ENCODE measurements around the gene ABLIM3.

The ABLIM3 gene

DNA sequence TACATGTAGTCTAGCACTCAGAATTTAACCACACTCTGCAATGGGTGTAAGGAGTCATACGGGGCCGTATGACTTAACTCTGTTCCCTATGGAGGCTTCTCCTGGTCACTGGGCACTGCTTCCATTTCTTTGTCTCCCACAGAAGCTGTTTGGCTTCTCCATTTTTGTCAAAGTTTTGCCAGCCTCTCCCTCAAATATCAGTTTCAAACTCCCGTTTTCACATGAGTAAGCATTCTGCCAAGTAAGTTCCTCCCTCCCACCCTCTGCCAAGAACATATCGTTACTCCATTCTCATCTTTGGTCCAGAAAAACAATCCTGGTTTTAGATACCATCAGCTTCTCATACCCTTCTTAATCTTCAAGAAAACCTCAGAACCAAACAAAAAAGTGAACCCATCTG, 136.5 kb downstream of the ABLIM3 start:
- TF ChIP-seq, protein P1, sequence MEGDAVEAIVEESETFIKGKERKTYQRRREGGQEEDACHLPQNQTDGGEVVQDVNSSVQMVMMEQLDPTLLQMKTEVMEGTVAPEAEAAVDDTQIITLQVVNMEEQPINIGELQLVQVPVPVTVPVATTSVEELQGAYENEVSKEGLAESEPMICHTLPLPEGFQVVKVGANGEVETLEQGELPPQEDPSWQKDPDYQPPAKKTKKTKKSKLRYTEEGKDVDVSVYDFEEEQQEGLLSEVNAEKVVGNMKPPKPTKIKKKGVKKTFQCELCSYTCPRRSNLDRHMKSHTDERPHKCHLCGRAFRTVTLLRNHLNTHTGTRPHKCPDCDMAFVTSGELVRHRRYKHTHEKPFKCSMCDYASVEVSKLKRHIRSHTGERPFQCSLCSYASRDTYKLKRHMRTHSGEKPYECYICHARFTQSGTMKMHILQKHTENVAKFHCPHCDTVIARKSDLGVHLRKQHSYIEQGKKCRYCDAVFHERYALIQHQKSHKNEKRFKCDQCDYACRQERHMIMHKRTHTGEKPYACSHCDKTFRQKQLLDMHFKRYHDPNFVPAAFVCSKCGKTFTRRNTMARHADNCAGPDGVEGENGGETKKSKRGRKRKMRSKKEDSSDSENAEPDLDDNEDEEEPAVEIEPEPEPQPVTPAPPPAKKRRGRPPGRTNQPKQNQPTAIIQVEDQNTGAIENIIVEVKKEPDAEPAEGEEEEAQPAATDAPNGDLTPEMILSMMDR (IDR thresholded peaks at IDR 0.05) = no peak

DNA sequence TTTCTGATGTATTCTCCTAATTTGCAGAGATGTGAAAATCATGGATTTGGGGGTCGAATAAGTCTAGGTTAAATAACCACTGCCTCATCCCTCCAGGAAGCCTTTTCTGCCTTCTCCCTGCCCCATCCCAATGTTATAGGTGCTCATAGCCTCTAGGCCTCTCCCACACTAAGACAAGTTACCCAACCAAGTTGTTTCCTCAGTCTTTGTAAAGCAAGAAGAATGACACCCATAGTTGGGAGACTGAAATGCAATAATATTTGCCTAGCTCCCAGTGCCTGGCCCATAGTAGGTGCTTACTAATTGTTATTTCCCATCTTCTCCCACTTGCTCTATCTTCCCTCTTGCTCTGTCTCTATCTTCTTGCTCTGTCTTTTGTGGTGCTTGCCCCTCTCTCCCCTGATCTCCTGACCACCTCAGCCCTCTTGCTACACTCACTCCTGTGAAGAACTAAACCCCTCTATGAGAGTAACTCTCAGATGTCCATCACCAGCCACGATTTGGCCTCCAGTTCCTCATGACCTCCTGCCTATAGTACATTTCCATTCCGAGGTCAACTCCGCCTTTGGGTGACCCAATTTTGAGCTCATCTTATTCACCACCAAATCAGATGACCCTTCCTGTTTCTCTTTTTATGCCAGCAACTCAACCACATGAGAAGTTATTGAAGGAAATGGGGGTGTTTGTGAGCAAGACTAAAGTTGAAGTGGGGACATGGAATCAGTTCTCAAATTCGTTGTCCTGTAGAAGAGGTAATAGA, 137.3 kb downstream of the ABLIM3 start:
- TF ChIP-seq, protein P1 (IDR thresholded peaks at IDR 0.05) = no peak

DNA sequence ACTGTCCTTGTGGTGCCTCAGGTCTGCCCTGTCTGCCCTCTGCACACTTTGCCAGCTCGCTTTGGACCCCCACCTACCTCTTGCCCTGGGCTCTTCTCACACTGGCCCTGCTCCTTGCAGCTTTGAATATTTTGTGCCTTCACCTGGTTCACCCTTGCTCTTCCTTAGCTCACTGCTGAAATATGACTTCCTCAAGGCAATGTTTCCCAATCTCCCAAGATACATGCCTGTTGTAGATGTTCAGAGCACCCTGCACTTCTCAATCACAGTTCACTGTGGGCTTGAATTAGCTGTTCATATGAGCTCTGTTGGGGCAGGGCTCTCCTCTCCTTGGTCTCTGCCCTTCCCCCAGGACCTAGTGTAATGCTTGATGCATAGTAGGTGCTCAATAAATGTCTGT, 138.4 kb downstream of the ABLIM3 start:
- TF ChIP-seq, protein P1 (IDR thresholded peaks at IDR 0.05) = no peak

DNA sequence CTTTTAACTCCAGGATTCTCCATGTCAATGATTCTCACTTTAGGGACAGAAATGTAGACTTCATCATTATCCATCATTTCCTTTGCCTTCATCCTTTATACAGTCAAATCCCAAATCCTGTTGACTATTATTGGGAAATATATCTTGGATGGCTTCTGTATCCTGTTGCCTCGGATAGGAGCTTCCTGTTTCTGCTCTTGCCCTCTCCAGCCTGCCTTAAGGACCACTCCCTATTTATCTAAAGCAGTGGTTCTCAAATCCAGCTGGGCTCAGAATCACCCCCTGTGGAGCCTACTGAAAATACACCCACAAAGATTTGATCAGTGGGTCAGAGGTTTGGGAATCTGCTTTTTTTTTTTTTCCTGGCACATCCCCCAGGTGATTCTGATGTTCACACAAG, 138.8 kb downstream of the ABLIM3 start:
- TF ChIP-seq, protein P1 (IDR thresholded peaks at IDR 0.05) = no peak

DNA sequence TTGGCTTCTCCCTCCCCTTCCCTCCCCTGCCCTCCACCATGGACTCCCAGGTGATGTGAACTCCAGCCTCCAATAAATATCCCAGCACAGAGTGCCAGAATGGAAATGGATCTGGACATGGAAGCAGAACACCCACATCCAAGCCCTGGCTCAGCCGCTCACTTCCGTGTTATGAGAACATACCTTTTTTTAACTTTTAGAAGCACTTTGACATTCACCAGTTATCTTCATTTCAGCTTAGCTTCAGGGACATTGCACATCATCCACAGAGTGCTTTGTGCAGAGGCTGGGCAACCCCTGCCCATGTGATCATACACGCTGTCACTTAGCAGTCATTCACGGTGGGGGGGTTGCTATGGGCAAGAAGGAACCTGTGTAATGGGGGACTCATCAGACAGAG, 139.5 kb downstream of the ABLIM3 start:
- TF ChIP-seq, protein P1 (IDR thresholded peaks at IDR 0.05) = no peak

DNA sequence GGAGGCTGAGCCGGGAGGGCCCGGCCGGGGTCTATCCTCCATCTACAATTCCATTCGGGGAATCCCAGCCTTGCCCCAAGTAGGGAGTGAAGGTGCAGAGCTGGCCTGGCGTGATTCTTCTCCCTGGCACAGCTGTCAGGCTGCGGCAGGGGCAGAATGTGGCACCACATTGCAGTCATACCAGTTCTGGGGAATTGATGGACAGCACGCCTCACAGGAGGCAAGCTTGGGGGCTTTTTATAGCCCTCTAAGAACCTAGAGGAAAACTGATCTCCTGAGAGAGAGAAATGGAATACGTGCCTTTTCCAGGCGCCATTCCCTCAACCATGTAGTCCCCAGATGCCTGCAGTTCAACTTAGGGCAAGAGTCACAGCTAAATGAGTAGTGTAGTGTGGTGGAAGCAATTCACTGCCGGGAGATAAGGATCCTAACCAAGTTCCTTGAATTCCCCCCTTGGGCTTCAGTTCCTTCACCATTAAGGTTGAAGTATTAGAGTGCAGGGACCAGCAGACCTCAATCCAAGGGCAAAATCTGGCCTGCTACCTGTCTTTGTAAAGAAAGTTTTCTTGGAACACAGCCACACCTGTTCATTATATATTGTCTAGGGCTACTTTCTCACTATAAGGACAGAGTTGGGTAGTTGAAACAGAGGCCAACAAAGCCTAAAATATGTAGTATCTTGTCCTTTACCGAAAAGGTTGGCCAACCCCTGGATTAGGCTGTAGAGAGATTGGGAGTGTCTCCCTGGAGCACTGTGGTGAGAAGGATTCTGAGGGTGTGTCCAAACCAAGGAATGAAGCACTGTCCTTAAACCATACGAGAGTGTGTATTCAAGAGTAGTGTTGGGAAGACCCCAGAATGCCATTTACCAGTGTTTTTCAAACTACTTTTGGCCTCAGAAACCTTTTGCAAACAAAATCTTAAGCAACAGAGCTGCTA, 141.0 kb downstream of the ABLIM3 start:
- TF ChIP-seq, protein P1 (IDR thresholded peaks at IDR 0.05) = no peak

DNA sequence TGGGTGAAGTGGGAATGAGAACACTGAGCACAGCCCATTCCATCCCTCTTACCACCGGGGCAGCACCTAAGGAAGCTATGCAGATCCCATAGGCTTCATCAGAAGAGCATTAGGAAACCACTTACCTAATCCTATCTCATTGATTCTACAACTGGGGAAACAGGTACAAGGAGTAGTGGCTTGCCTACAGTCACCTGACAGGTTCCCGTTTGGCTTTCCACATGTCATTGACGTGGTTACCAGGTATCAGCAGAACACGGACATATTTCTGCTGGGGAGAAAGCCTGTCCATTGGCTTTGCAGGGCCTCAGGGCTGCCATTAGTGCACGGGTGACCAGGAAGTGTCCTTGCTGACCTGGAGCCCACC, 141.7 kb downstream of the ABLIM3 start:
- TF ChIP-seq, protein P1 (IDR thresholded peaks at IDR 0.05) = no peak

Data from LNCAP (cell line).